IPS DF 6.9 (cell line): ENCODE data around the gene TTLL9.
"Not testable (repeated sequence)": the region's sequence is repeated elsewhere in the genome, so short reads cannot be mapped to it uniquely, and the experiment has no call there.

ENCODE experiments used
- DNase-seq: peaks from one replicate; pipeline ENCODE4 v3.0.0-alpha.2; 2013; ENCODE audit warnings: low read depth, low spot score
- H3K27ac ChIP-seq: one replicate; pipeline ENCODE4 v1.5.1; 2013; ENCODE audit warnings: low read length, control low read depth
- H3K27me3 ChIP-seq: 2 replicates; pipeline ENCODE4 v1.6.1; 2013; ENCODE audit warnings: mild to moderate bottlenecking, low read length; ENCODE audit not compliant: control insufficient read depth, insufficient read depth
- H3K36me3 ChIP-seq: 2 replicates; pipeline ENCODE4 v1.6.1; 2013; ENCODE audit warnings: low read length; ENCODE audit not compliant: control insufficient read depth, insufficient read depth
- H3K4me1 ChIP-seq: 2 replicates; pipeline ENCODE4 v1.6.1; 2013; ENCODE audit warnings: low read length; ENCODE audit not compliant: control insufficient read depth, insufficient read depth
- H3K4me3 ChIP-seq: 2 replicates; pipeline ENCODE4 v1.5.1; 2013; ENCODE audit warnings: mild to moderate bottlenecking, low read length
- H3K9me3 ChIP-seq: 2 replicates; pipeline ENCODE4 v1.6.1; 2013; ENCODE audit warnings: low read length, inconsistent platforms; ENCODE audit not compliant: control insufficient read depth, insufficient read depth
- WGBS: extraction: QIAGEN DNeasy Blood & Tissue Kit; methylation state at CpG from one replicate; pipeline ENCODE4 v1.1.7; 2013; ENCODE audit warnings: mixed read lengths, missing lambda C conversion rate; ENCODE audit not compliant: insufficient read length, insufficient coverage; 5-methylcytosine and 5-hydroxymethylcytosine counted together

Gene TTLL9

DNA sequence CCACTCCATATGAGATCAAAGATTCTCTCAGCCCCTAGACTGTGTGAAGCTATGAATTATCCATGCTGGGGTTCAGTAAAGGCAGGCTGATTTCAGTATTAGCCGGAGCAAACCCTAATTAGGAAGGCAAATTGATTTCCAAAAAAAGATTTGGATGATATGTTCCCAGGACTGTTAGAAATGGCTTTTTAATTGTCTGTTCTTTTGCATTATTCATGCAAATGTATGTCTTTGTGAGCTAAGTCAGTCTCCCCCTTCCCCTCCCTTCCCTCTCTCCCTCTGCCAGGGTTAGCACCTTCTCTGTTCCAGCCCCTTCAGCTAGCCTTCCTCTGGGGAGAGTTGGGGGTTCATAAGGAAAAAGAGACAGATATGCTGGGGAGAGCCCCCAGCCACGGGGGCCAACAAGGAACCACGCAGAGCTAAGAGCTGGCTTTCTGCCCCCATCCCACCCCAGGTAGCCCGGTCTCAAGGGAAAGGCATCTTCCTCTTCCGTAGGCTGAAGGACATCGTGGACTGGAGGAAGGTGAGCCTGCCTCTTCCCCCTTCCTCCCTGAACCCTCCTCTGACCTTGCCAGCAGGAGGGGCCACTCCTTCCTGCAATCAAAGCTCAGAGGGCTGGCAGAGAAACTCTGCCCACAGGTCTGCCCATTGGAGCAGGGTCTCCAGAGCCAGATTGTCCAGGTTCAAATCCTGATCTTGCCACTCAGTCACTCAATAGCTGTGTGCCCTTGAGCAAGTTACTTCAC, 49.1 kb downstream of the TTLL9 start:
- Histone ChIP-seq H3K4me1 (no peaks in the 10 kb centered on the region; the same call in 1 of the 2 replicates), H3K27me3 (no peaks in the 10 kb centered on the region), H3K36me3 (no peaks in the 10 kb centered on the region), H3K27ac (no peak overlapping the region), H3K9me3 (no peaks in the 10 kb centered on the region), H3K4me3 (no peak overlapping the region)
- no peak for DNase-seq
- no CpG with 5 or more reads among the region's 6 CpGs for WGBS

DNA sequence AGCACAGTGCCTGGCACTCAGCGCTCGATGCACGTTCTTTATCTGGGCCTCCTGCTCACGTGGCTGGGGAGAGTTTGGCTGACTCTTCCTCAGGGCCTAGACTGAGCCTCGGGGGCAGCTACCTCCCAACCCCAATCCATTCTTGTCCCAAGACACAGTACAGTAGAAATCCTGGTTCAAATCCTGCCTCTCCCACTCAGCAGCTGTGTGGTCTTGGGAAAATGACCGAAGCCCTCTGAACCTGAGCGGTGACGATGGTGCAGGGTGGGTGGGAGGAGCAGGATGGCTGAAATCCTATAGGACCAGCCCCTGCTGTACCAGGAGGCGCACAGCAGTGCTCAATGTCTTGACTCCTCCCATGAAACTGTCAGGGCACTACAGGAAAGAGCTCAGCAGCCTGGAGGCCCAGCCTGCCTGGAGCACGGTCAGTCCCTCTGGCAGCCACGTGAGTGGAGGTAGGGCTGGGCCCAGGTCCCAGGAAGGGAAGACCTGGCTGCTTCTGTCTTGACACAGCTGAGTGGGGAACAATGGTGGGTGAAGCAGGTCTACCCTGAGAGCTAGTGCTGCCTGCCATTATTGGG, 49.9 kb downstream of the TTLL9 start:
- Histone ChIP-seq H3K27me3 (no peaks in the 10 kb centered on the region), H3K27ac (no peak overlapping the region), H3K4me3 (no peak overlapping the region), H3K4me1 (no peaks in the 10 kb centered on the region; the same call in 1 of the 2 replicates), H3K36me3 (no peaks in the 10 kb centered on the region), H3K9me3 (no peaks in the 10 kb centered on the region)
- WGBS = no CpG with 5 or more reads among the region's 11 CpGs
- no peak for DNase-seq

DNA sequence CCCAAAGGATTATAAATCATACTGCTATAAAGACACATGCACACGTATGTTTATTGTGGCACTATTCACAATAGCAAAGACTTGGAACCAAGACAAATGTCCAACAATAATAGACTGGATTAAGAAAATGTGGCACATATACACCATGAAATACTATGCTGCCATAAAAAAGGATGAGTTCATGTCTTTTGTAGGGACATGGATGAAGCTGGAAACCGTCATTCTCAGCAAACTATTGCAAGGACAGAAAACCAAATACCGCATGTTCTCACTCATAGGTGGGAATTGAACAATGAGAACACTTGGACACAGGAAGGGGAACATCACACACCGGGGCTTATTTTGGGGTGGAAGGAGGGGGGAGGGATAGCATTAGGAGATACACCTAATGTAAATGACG, 51.0 kb downstream of the TTLL9 start:
- not testable (repeated sequence) for H3K9me3 ChIP-seq, H3K4me3 ChIP-seq, DNase-seq, H3K27me3 ChIP-seq, H3K4me1 ChIP-seq, H3K27ac ChIP-seq, H3K36me3 ChIP-seq
- WGBS = no CpG with 5 or more reads among the region's 5 CpGs

DNA sequence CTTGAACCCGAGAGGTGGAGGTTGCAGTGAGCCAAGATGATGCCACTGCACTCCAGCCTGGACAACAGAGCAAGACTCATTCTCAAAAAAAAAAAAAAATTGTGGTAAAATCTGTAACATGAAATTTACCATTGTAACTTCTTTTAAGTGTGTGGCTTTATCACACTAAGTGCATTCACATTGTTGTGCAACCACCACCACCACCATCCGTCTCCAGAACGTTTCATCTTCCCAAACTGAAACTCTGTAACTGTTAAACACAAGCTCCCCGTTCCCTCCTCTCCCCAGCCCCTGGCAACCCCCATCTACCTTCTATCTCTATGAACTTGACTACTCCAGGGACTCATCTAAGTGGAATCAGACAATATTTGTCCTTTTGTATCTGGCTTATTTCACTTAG, 51.7 kb downstream of the TTLL9 start:
- WGBS = no CpG with 5 or more reads among the region's 4 CpGs
- H3K4me3 ChIP-seq = no peak overlapping the region
- no peaks in the 10 kb centered on the region for H3K36me3 ChIP-seq
- H3K4me1 ChIP-seq = no peaks in the 10 kb centered on the region; the same call in 1 of the 2 replicates
- no peaks in the 10 kb centered on the region for H3K9me3 ChIP-seq
- H3K27ac ChIP-seq = no peak overlapping the region
- DNase-seq = no peak
- no peaks in the 10 kb centered on the region for H3K27me3 ChIP-seq

DNA sequence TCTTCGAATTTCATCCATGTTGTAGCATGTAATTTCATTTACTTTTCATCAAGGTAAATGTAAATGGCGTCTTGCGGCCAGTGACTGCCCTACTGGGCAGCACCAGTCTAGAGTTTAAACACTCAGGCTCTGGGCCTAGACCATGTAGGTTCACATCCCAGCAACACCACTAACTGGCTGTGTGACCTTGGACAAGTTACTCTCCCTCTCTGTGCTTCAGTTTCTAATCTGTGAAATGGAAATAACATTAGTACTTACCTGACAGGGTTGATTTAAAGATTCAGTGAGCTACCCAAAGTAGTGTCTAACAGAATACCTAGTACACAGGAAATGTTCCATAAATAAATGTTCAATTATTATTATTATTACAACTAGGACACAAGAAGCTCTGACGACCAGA, 52.2 kb downstream of the TTLL9 start:
- no peaks in the 10 kb centered on the region for H3K27me3 ChIP-seq
- no CpG with 5 or more reads among the region's 4 CpGs for WGBS
- H3K9me3 ChIP-seq = no peaks in the 10 kb centered on the region
- no peak overlapping the region for H3K27ac ChIP-seq
- H3K4me1 ChIP-seq = no peaks in the 10 kb centered on the region; the same call in 1 of the 2 replicates
- no peaks in the 10 kb centered on the region for H3K36me3 ChIP-seq
- DNase-seq = no peak
- no peak overlapping the region for H3K4me3 ChIP-seq

DNA sequence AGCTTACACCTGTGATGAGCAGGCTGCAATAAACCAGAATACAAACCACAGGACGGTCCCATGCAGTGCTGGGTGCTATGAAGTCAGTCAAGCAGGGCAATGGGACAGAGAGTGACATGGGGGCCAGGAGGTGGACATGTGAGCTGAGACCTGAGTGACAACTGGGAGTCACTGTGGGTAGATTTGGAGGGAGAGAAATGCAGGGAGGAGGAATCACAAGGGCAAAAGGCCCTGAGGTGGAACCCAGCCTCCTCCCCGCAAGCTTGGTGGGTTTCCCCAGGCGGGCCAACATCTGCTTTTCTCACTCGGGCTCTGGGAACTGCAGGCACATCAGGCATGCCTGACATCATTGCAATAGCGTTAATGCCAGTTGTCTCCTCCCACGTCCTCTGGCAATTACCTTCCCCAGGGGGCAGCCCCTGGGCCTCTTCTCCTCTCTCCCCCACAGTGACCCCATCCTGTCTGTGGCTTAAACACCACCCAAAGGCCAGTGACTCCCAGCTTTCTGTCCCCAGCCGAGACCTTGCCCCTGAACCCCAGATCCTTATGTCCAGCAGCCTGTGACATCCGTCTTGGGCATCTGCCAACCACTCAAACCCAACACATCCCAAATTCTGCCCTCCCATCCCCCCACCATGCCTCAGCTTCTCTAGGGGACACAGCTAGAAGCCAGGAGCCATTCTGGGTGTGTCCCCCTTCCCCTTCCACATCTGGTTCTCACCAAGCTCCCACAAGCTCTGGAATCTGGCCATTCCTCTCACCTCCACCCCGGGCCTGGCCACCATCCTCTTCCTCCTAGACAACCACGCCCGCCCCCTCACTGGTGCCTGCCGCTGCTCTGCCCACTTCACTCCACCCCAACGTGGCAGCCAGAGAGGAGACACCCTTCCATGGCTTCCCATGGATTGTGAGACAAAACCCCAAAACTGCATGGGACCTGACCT, 53.2 kb downstream of the TTLL9 start:
- H3K36me3 ChIP-seq = no peaks in the 10 kb centered on the region

DNA sequence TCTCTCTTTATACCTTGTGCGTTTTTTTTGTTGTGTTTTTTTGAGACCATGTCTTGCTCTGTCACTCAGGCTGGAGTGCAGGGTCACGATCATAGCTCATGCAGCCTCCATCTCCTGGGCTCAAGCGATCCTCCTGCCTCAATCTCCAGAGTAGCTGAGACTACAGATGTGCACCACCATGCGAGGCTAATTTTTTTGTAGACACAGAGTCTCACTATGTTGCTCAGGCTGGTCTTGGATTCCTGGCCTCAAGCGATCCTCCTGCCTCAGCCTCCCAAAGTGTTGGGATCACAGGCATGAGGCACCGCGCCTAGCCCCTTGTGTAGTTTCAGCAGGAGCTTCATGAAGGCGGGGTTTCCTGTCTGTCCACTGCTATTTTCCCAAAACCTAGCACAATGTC, 54.1 kb downstream of the TTLL9 start:
- Histone ChIP-seq H3K9me3 (no peaks in the 10 kb centered on the region), H3K4me1 (no peaks in the 10 kb centered on the region; the same call in 1 of the 2 replicates), H3K4me3 (no peak overlapping the region), H3K36me3 (no peaks in the 10 kb centered on the region), H3K27ac (no peak overlapping the region), H3K27me3 (no peaks in the 10 kb centered on the region)
- WGBS = no CpG with 5 or more reads among the region's 8 CpGs
- DNase-seq = no peak

More for the DNA sequence above, 53.2 kb downstream of the TTLL9 start:
- no peak for DNase-seq
- Histone ChIP-seq H3K27ac (no peak overlapping the region), H3K4me1 (no peaks in the 10 kb centered on the region; the same call in 1 of the 2 replicates), H3K4me3 (no peak overlapping the region), H3K27me3 (no peaks in the 10 kb centered on the region), H3K9me3 (no peaks in the 10 kb centered on the region)
- WGBS = no CpG with 5 or more reads among the region's 13 CpGs

DNA sequence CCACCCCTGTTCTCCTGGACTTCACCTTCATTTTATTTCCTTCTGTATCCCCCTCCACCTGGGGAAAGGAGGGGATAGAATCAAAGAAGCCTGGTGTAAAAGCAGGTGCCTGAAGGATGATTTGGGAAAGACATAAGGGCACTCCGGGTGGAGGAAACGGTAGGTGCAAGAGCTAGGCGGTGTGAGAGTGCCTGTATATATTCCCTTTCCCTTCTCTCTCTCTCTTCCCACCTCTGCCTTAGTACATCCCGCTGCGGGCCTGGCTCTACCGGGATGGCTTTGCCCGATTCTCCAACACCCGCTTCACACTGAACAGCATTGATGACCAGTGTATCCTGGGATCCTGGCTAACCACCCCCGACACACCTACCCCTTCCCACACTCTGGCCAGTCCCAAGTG, 55.2 kb downstream of the TTLL9 start:
- Histone ChIP-seq H3K4me3 (no peak overlapping the region), H3K9me3 (no peaks in the 10 kb centered on the region), H3K4me1 (no peaks in the 10 kb centered on the region), H3K27me3 (no peaks in the 10 kb centered on the region), H3K36me3 (no peaks in the 10 kb centered on the region), H3K27ac (no peak overlapping the region)
- no peak for DNase-seq
- WGBS = no CpG with 5 or more reads among the region's 9 CpGs

DNA sequence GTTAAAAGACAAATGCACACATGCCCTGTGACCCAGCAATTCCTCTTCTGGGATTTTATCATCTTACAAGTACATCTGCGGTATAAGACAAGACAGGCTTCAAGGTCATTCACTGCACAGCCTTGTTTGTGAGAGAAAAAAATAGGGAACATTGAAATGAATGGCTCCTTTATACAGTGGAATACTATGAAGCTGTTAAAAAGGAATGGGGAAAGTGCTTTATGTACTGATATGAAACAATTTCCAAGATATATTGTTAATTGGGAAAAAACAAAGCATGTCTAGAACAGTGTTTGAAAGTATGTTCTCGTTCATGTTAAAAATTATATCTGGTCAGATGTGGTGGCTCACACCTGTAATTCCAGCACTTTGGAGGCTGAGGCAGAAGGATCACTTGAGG, 56.1 kb downstream of the TTLL9 start:
- no peaks in the 10 kb centered on the region for H3K9me3 ChIP-seq
- no peak for DNase-seq
- H3K36me3 ChIP-seq = no peaks in the 10 kb centered on the region
- no peak overlapping the region for H3K27ac ChIP-seq
- no peaks in the 10 kb centered on the region for H3K27me3 ChIP-seq
- H3K4me3 ChIP-seq = no peak overlapping the region
- H3K4me1 ChIP-seq = no peaks in the 10 kb centered on the region
- no CpG with 5 or more reads among the region's 2 CpGs for WGBS

DNA sequence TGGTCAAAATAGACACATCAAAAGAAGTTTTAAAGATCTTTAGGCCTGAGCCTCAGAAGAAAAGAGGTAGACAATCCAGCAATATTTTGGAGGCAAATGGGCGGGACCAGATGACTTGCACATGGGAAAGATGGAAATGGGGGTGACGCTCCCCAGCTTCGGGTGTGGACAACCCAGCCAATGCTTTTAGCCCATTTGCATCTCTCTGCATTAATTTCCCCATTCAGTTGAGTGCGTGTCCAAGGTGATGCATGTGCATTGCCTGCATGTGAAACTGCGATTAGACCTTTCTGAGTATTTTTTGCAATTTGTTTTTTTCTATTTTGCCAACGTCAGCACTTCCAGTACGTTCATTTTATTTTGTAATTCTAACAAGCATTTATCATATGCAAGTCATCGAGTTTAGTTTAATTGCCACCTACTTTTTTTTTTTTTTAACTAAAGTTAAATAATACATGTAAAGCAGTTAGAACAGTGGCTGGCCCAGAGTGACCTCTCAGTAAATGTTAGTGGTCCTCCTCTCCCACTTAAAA, 57.3 kb downstream of the TTLL9 start:
- no peak overlapping the region for H3K27ac ChIP-seq
- no peak for DNase-seq
- no peaks in the 10 kb centered on the region for H3K36me3 ChIP-seq
- no peaks in the 10 kb centered on the region for H3K27me3 ChIP-seq
- WGBS = no CpG with 5 or more reads among the region's 8 CpGs
- no peaks in the 10 kb centered on the region for H3K9me3 ChIP-seq
- H3K4me1 ChIP-seq = no peaks in the 10 kb centered on the region
- no peak overlapping the region for H3K4me3 ChIP-seq
